AG10803 (cell line): Measurements from ENCODE around the gene KNCN.

Experiments used
- DNase-seq: peaks from one replicate; pipeline ENCODE4 v3.0.0; 2010; ENCODE audit warnings: low read depth
- H3K4me3 ChIP-seq: 2 replicates; pipeline ENCODE4 v1.5.1; 2011; ENCODE audit warnings: mild to moderate bottlenecking, low read length, control low read depth
- TF ChIP-seq, protein P1 (sequence below): conservative IDR thresholded peaks from 2 replicates; pipeline ENCODE4 v1.5.1; 2011; ENCODE audit warnings: mild to moderate bottlenecking, low read length, control low read depth, inconsistent platforms

Gene KNCN

DNA sequence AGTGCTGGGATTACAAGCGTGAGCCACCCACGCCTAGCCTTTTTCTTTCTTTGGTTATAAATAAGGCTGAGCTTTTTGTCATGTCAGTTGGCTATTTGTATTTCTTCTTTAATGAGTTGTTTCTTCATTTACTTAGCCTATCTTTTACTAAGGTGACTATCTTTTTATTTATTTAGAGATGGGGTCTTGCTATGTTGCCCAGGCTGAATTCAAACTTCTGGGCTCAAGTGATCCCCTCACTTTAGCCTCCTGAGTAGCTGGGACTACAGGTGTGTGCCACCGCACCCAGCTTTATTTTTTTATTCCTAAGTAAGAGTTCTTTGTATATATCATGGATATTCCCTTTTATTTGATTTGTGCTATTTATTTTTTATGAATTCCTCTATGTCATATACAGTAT, 49.9 kb downstream of the KNCN start:
- no peak overlapping the region for H3K4me3 ChIP-seq
- TF ChIP-seq, protein P1, sequence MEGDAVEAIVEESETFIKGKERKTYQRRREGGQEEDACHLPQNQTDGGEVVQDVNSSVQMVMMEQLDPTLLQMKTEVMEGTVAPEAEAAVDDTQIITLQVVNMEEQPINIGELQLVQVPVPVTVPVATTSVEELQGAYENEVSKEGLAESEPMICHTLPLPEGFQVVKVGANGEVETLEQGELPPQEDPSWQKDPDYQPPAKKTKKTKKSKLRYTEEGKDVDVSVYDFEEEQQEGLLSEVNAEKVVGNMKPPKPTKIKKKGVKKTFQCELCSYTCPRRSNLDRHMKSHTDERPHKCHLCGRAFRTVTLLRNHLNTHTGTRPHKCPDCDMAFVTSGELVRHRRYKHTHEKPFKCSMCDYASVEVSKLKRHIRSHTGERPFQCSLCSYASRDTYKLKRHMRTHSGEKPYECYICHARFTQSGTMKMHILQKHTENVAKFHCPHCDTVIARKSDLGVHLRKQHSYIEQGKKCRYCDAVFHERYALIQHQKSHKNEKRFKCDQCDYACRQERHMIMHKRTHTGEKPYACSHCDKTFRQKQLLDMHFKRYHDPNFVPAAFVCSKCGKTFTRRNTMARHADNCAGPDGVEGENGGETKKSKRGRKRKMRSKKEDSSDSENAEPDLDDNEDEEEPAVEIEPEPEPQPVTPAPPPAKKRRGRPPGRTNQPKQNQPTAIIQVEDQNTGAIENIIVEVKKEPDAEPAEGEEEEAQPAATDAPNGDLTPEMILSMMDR, result no peak
- no peak for DNase-seq

DNA sequence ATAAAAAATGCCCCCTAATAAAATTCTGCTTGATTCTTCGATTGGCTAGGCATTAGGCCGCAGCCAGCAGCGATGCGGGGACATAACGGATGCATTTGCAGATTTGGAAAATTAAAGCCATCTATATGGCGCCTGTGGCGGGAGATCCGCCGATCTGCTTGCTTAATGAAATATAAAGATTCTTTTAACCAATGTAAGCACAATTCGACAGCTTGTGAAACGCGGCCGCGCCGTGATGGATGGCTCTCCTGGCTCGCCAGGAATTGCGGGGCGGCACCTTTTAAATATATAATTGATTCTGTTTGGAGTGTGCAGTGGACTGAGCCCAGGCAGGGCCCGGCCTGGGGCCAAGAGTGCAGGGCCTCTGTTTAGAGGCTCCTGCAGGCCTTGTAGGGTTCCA, 53.8 kb downstream of the KNCN start:
- TF ChIP-seq, protein P1, result no peak
- no peak for DNase-seq
- no peak overlapping the region for H3K4me3 ChIP-seq

DNA sequence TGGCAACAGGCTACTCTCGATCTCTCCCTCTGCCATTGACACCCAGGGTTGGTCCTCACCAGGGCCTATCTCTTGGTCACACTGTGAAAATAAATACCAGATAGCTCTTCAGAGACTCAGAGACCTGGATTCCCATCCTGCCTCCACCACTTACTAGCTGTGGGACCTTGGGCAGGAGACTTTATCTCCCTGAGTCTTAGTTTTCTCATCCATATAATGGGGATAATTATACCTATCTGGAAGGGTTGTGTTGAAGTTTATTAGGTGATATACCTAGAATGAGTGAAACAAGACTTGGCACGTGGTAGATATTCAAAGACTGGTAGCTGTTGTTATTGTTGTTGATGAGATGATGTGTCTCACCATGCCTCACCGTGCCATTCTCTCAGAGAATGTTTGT, 54.4 kb downstream of the KNCN start:
- no peak overlapping the region for H3K4me3 ChIP-seq
- TF ChIP-seq, protein P1, result no peak
- no peak for DNase-seq

DNA sequence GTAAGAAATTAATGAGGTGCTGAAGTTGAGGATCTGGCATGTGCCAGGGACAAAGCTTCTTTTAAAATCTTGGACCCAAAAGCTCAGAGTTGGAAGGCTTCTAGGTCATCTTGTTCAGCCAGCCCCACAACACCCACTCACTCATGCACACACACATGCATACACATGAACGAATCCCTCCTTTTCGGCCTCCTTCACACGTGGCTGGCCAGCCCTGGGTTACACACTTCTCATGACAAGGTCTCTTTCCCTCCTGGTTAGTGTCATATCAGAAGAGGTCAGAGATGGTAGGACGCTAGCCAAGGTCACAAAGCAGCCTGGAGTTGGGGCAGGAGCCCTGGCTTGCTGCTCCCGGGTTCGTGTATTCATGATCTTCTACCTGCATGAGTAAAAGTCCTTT, 54.9 kb downstream of the KNCN start:
- TF ChIP-seq, protein P1, result no peak

DNA sequence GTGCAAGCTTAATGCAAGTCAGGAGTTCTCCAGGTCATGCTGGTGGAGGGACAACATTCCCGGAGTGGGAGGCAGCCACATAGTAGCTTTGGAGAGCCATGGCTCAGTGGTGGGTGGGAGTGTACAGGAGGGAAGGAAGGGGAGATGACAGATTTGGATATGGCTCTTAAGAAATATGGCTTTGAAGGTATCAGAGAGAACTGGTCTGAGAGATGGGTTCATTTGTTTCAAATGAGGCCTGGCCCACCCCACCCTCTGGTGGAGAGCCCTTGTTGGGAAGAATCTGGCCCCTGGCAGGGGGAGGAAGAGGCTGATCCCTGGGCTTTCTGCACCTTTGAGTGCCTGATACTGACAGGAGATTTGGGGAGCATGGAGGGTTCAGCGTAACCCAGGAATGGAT, 55.7 kb downstream of the KNCN start:
- TF ChIP-seq, protein P1, result no peak
- DNase-seq, result no peak
- no peak overlapping the region for H3K4me3 ChIP-seq

More for the DNA sequence above, 54.9 kb downstream of the KNCN start:
- DNase-seq, result no peak
- no peak overlapping the region for H3K4me3 ChIP-seq
